ENCODE measurements around the gene RTP3.

Gene RTP3

GRCh38 chr3:46471371-46471914 lies 26.3 kb upstream of the RTP3 start:
- no peaks in the 10 kb centered on the region for H3K36me3 ChIP-seq (ENCODE audit: insufficient read depth, low read length)
- peaks cover 73% of the 10 kb centered on the region for H3K27me3 ChIP-seq (ENCODE audit: control insufficient read depth, insufficient read depth, low read length)
- H3K9me3 ChIP-seq (replicated peaks; ENCODE audit: low read length) = no peaks in the 10 kb centered on the region
- H3K4me1 ChIP-seq (ENCODE audit: control insufficient read depth, insufficient read depth, low read length) = no peaks in the 10 kb centered on the region
- H3K4me3 ChIP-seq (ENCODE audit: low read length) = no peak overlapping the region
- H3K4me2 ChIP-seq (ENCODE audit: low read length) = no peak overlapping the region
- H3K9ac ChIP-seq (ENCODE audit: low read depth, low read length) = no peak overlapping the region

GRCh38 chr3:46472736-46473135 lies 25.0 kb upstream of the RTP3 start:
- no peaks in the 10 kb centered on the region for H3K9me3 ChIP-seq (replicated peaks; ENCODE audit: low read length)
- H3K9ac ChIP-seq (ENCODE audit: low read depth, low read length) = no peak overlapping the region
- H3K4me3 ChIP-seq (ENCODE audit: low read length) = no peak overlapping the region
- no peaks in the 10 kb centered on the region for H3K36me3 ChIP-seq (ENCODE audit: insufficient read depth, low read length)
- H3K27me3 ChIP-seq (ENCODE audit: control insufficient read depth, insufficient read depth, low read length) = peaks cover 79% of the 10 kb centered on the region
- H3K4me2 ChIP-seq (ENCODE audit: low read length) = no peak overlapping the region
- no peaks in the 10 kb centered on the region for H3K4me1 ChIP-seq (ENCODE audit: control insufficient read depth, insufficient read depth, low read length)

- H3K4me3 ChIP-seq (ENCODE audit: low read length) = no peak overlapping the region
- no peak overlapping the region for H3K9ac ChIP-seq (ENCODE audit: low read depth, low read length)
- H3K36me3 ChIP-seq (ENCODE audit: insufficient read depth, low read length) = no peaks in the 10 kb centered on the region
- peaks cover 72% of the 10 kb centered on the region for H3K27me3 ChIP-seq (ENCODE audit: control insufficient read depth, insufficient read depth, low read length)
- no peaks in the 10 kb centered on the region for H3K4me1 ChIP-seq (ENCODE audit: control insufficient read depth, insufficient read depth, low read length)
- no peaks in the 10 kb centered on the region for H3K9me3 ChIP-seq (replicated peaks; ENCODE audit: low read length)
- H3K4me2 ChIP-seq (ENCODE audit: low read length) = no peak overlapping the region
Observed at GRCh38 chr3:46477145-46477544, 20.6 kb upstream of the RTP3 start.

- no peaks in the 10 kb centered on the region for H3K36me3 ChIP-seq (ENCODE audit: insufficient read depth, low read length)
- no peak overlapping the region for H3K4me3 ChIP-seq (ENCODE audit: low read length)
- no peak overlapping the region for H3K9ac ChIP-seq (ENCODE audit: low read depth, low read length)
- no peak overlapping the region for H3K4me2 ChIP-seq (ENCODE audit: low read length)
- H3K27me3 ChIP-seq (ENCODE audit: control insufficient read depth, insufficient read depth, low read length) = peaks cover 66% of the 10 kb centered on the region
- H3K4me1 ChIP-seq (ENCODE audit: control insufficient read depth, insufficient read depth, low read length) = no peaks in the 10 kb centered on the region
- H3K9me3 ChIP-seq (replicated peaks; ENCODE audit: low read length) = no peaks in the 10 kb centered on the region
Observed at GRCh38 chr3:46477756-46478155, 20.0 kb upstream of the RTP3 start.

GRCh38 chr3:46478341-46478740 lies 19.4 kb upstream of the RTP3 start:
- Histone ChIP-seq H3K9me3 (replicated peaks; ENCODE audit: low read length) (no peaks in the 10 kb centered on the region), H3K27me3 (ENCODE audit: control insufficient read depth, insufficient read depth, low read length) (peaks cover 64% of the 10 kb centered on the region), H3K9ac (ENCODE audit: low read depth, low read length) (no peak overlapping the region), H3K36me3 (ENCODE audit: insufficient read depth, low read length) (no peaks in the 10 kb centered on the region), H3K4me3 (ENCODE audit: low read length) (no peak overlapping the region), H3K4me1 (ENCODE audit: control insufficient read depth, insufficient read depth, low read length) (no peaks in the 10 kb centered on the region), H3K4me2 (ENCODE audit: low read length) (no peak overlapping the region)

- H3K4me3 ChIP-seq (ENCODE audit: low read length) = no peak overlapping the region
- H3K4me2 ChIP-seq (ENCODE audit: low read length) = no peak overlapping the region
- H3K9me3 ChIP-seq (replicated peaks; ENCODE audit: low read length) = no peaks in the 10 kb centered on the region
- H3K36me3 ChIP-seq (ENCODE audit: insufficient read depth, low read length) = no peaks in the 10 kb centered on the region
- H3K27me3 ChIP-seq (ENCODE audit: control insufficient read depth, insufficient read depth, low read length) = peaks cover 61% of the 10 kb centered on the region
- H3K4me1 ChIP-seq (ENCODE audit: control insufficient read depth, insufficient read depth, low read length) = no peaks in the 10 kb centered on the region
- no peak overlapping the region for H3K9ac ChIP-seq (ENCODE audit: low read depth, low read length)
Observed at GRCh38 chr3:46479021-46479420, 18.8 kb upstream of the RTP3 start.

GRCh38 chr3:46479696-46480095 lies 18.1 kb upstream of the RTP3 start:
- H3K4me3 ChIP-seq (ENCODE audit: low read length) = no peak overlapping the region
- H3K27me3 ChIP-seq (ENCODE audit: control insufficient read depth, insufficient read depth, low read length) = peaks cover 56% of the 10 kb centered on the region
- H3K36me3 ChIP-seq (ENCODE audit: insufficient read depth, low read length) = no peaks in the 10 kb centered on the region
- no peak overlapping the region for H3K9ac ChIP-seq (ENCODE audit: low read depth, low read length)
- H3K9me3 ChIP-seq (replicated peaks; ENCODE audit: low read length) = no peaks in the 10 kb centered on the region
- H3K4me1 ChIP-seq (ENCODE audit: control insufficient read depth, insufficient read depth, low read length) = no peaks in the 10 kb centered on the region
- H3K4me2 ChIP-seq (ENCODE audit: low read length) = no peak overlapping the region

GRCh38 chr3:46480491-46481195 lies 17.1 kb upstream of the RTP3 start:
- no peak overlapping the region for H3K4me2 ChIP-seq (ENCODE audit: low read length)
- H3K27me3 ChIP-seq (ENCODE audit: control insufficient read depth, insufficient read depth, low read length) = peaks cover 48% of the 10 kb centered on the region
- no peaks in the 10 kb centered on the region for H3K4me1 ChIP-seq (ENCODE audit: control insufficient read depth, insufficient read depth, low read length)
- no peaks in the 10 kb centered on the region for H3K36me3 ChIP-seq (ENCODE audit: insufficient read depth, low read length)
- no peak overlapping the region for H3K4me3 ChIP-seq (ENCODE audit: low read length)
- no peaks in the 10 kb centered on the region for H3K9me3 ChIP-seq (replicated peaks; ENCODE audit: low read length)
- H3K9ac ChIP-seq (ENCODE audit: low read depth, low read length) = no peak overlapping the region

GRCh38 chr3:46481636-46482035 lies 16.1 kb upstream of the RTP3 start:
- Histone ChIP-seq H3K4me1 (ENCODE audit: control insufficient read depth, insufficient read depth, low read length) (no peaks in the 10 kb centered on the region), H3K9ac (ENCODE audit: low read depth, low read length) (no peak overlapping the region), H3K27me3 (ENCODE audit: control insufficient read depth, insufficient read depth, low read length) (peaks cover 39% of the 10 kb centered on the region), H3K9me3 (replicated peaks; ENCODE audit: low read length) (no peaks in the 10 kb centered on the region), H3K4me2 (ENCODE audit: low read length) (no peak overlapping the region), H3K4me3 (ENCODE audit: low read length) (no peak overlapping the region), H3K36me3 (ENCODE audit: insufficient read depth, low read length) (no peaks in the 10 kb centered on the region)

GRCh38 chr3:46482632-46483350 lies 15.0 kb upstream of the RTP3 start:
- no peaks in the 10 kb centered on the region for H3K9me3 ChIP-seq (replicated peaks; ENCODE audit: low read length)
- no peak overlapping the region for H3K4me3 ChIP-seq (ENCODE audit: low read length)
- H3K27me3 ChIP-seq (ENCODE audit: control insufficient read depth, insufficient read depth, low read length) = peaks cover 28% of the 10 kb centered on the region
- H3K9ac ChIP-seq (ENCODE audit: low read depth, low read length) = no peak overlapping the region
- no peaks in the 10 kb centered on the region for H3K36me3 ChIP-seq (ENCODE audit: insufficient read depth, low read length)
- no peak overlapping the region for H3K4me2 ChIP-seq (ENCODE audit: low read length)
- H3K4me1 ChIP-seq (ENCODE audit: control insufficient read depth, insufficient read depth, low read length) = no peaks in the 10 kb centered on the region

GRCh38 chr3:46483825-46484224 lies 14.0 kb upstream of the RTP3 start:
- peaks cover under 1% of the 10 kb centered on the region for H3K4me1 ChIP-seq (ENCODE audit: control insufficient read depth, insufficient read depth, low read length)
- no peak overlapping the region for H3K4me3 ChIP-seq (ENCODE audit: low read length)
- H3K36me3 ChIP-seq (ENCODE audit: insufficient read depth, low read length) = no peaks in the 10 kb centered on the region
- H3K27me3 ChIP-seq (ENCODE audit: control insufficient read depth, insufficient read depth, low read length) = peaks cover 20% of the 10 kb centered on the region
- H3K4me2 ChIP-seq (ENCODE audit: low read length) = no peak overlapping the region
- H3K9ac ChIP-seq (ENCODE audit: low read depth, low read length) = no peak overlapping the region
- no peaks in the 10 kb centered on the region for H3K9me3 ChIP-seq (replicated peaks; ENCODE audit: low read length)

- Histone ChIP-seq H3K9me3 (replicated peaks; ENCODE audit: low read length) (no peaks in the 10 kb centered on the region), H3K36me3 (ENCODE audit: insufficient read depth, low read length) (no peaks in the 10 kb centered on the region), H3K9ac (ENCODE audit: low read depth, low read length) (no peak overlapping the region), H3K4me1 (ENCODE audit: control insufficient read depth, insufficient read depth, low read length) (peaks cover 6% of the 10 kb centered on the region), H3K4me3 (ENCODE audit: low read length) (no peak overlapping the region), H3K27me3 (ENCODE audit: control insufficient read depth, insufficient read depth, low read length) (peaks cover 20% of the 10 kb centered on the region), H3K4me2 (ENCODE audit: low read length) (no peak overlapping the region)
Observed at GRCh38 chr3:46484388-46484787, 13.4 kb upstream of the RTP3 start.
